ENCODE results near the gene PITPNB.

The PITPNB gene

GRCh38 chr22:27858626-27859025, 60.4 kb downstream of the PITPNB start:
- no peak for DNase-seq (ENCODE audit: low read depth in 3 of 3)

- no peak for DNase-seq (ENCODE audit: low read depth in 3 of 3)
Observed at GRCh38 chr22:27857443-27857842, 61.6 kb downstream of the PITPNB start.

GRCh38 chr22:27856386-27856785, 62.7 kb downstream of the PITPNB start:
- no peak for DNase-seq (ENCODE audit: low read depth in 3 of 3)

GRCh38 chr22:27853424-27853823, 65.6 kb downstream of the PITPNB start:
- DNase-seq (ENCODE audit: low read depth in 3 of 3): no peak

GRCh38 chr22:27851974-27852746, 66.9 kb downstream of the PITPNB start:
- DNase-seq (ENCODE audit: low read depth in 3 of 3): no peak

GRCh38 chr22:27850000-27850521, 69.0 kb downstream of the PITPNB start:
- DNase-seq (ENCODE audit: low read depth in 3 of 3): no peak

- no peak for DNase-seq (ENCODE audit: low read depth in 3 of 3)
Observed at GRCh38 chr22:27848005-27848404, 71.1 kb downstream of the PITPNB start.

- no peak for DNase-seq (ENCODE audit: low read depth in 3 of 3)
Observed at GRCh38 chr22:27846910-27847309, 72.1 kb downstream of the PITPNB start.

GRCh38 chr22:27846248-27846757, 72.8 kb downstream of the PITPNB start:
- no peak for DNase-seq (ENCODE audit: low read depth in 3 of 3)

GRCh38 chr22:27845644-27846043, 73.4 kb downstream of the PITPNB start:
- no peak for DNase-seq (ENCODE audit: low read depth in 3 of 3)

GRCh38 chr22:27844656-27845591, 74.1 kb downstream of the PITPNB start:
- DNase-seq (ENCODE audit: low read depth in 3 of 3): no peak

GRCh38 chr22:27844256-27844655, 74.8 kb downstream of the PITPNB start:
- no peak for DNase-seq (ENCODE audit: low read depth in 3 of 3)

GRCh38 chr22:27843441-27843840, 75.6 kb downstream of the PITPNB start:
- no peak for DNase-seq (ENCODE audit: low read depth in 3 of 3)

GRCh38 chr22:27842669-27843431, 76.2 kb downstream of the PITPNB start:
- DNase-seq (ENCODE audit: low read depth in 3 of 3): no peak

GRCh38 chr22:27842201-27842600, 76.9 kb downstream of the PITPNB start:
- no peak for DNase-seq (ENCODE audit: low read depth in 3 of 3)

GRCh38 chr22:27840436-27840835, 78.6 kb downstream of the PITPNB start:
- no peak for DNase-seq (ENCODE audit: low read depth in 3 of 3)

GRCh38 chr22:27839057-27839660, 79.9 kb downstream of the PITPNB start:
- no peak for DNase-seq (ENCODE audit: low read depth in 3 of 3)

GRCh38 chr22:27836181-27836580, 82.9 kb downstream of the PITPNB start:
- DNase-seq (ENCODE audit: low read depth in 3 of 3): no peak

- DNase-seq (ENCODE audit: low read depth in 3 of 3): no peak
Observed at GRCh38 chr22:27835446-27835845, 83.6 kb downstream of the PITPNB start.

GRCh38 chr22:27834364-27835185, 84.5 kb downstream of the PITPNB start:
- DNase-seq (ENCODE audit: low read depth in 3 of 3): no peak

All from stimulated activated CD4-positive, alpha-beta T cell treated with anti-CD3 and anti-CD28 coated beads, TNF-alpha, amount 100 ng/mL, for 24 hours (primary cell).